Measurements from ENCODE around the gene FAM131C.
"Not testable (repeated sequence)": the region's sequence is repeated elsewhere in the genome, so short reads cannot be mapped to it uniquely, and the experiment has no call there.

FAM131C gene

DNA sequence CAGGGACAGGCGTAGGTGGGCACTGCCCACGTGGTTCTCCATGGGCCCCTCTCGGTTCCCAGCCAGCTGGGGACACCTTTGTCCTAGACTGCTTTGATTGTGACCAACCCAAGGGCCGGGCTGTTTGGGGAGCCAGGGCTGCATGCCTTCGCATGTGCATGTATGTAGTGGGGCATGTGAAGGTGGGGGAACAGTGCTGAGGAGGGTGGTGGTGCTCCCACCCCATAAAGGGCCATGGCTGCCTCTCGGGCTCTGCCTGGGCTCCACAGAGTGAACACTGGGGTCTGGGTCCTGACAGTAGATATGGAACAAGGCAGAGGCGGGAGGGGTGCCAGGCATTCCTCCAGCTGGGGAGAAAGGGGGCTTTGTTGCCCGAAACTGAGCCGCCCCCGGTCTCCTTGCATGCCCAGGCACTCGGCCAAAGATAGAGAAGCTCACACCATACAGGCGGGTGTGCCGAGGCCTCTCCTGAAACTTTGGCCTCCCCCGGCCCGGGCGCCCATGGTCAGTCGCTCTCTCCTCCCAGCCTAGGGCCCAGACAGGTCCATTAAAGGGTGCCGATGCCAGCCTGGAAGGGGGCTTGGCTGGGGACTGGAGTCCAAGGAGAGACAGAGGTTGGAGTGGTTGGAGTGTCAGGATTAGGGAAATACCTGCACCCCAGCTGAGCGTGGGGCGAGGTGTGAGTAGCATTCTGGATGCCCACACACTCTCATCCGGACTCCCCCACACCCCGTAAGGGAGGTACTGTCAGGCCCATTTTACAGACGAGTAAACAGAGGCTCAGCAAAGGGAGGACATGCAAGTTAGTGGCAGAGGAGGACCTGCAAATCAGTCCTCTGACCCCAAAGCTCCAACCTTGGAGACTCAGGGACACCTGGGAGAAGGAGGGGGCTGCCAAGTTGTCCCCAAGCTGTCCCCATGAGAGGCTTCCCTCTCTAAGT, 41.3 kb upstream of the FAM131C start:
- no peak for DNase-seq (ENCODE audit: low read depth)
- H3K4me3 ChIP-seq (ENCODE audit: low read length), result no peak overlapping the region
- TF ChIP-seq CTCF (IDR thresholded peaks at IDR 0.05; ENCODE audit: insufficient read depth, low read depth, low read length, missing control alignments), result no peak

DNA sequence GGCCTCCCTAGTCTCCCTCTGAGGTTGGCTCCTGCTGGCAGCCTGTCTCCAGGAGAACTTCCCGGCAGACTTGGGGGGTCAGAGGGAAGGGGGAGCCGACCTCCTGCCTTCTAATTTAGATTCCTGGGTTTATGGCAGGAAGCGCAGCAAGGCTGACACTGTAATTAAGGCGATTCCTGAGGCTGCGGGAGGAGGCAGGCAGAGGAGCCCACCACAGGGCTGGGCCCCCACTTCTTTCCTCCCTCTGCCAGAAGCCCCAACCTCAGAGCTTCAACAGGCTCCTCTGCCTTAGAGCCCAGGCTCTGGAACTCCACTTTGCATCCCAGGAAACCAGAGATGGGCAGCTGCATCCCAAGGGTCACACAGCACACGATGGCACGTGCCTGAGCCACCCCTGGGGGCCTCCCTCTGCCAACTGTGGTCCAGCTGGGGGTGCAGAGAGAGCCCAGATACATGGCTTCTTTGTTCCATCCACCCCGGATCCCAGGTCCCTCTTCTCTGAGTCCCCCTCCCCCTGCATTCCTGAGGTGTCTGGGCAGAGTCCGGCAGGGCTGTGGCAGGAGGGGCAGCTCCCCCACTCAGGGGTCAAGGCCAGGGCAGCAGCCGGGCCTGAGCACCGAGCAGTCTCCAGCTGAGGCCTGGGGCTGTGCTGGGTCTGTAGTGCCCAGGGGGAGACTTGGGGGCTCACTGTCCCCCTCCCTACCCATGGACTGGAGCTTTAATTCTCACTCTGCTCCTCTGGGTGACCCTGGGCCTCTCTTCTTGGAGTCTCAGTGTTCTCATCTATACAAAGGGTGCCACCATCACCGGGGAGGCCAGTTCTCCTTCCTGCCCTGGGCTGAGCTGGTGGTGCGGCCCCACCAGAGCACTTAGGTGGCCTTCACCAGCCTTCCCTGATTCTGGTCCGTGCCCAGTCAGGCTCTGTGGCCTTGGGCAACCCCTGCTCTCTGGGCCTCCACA, 39.4 kb upstream of the FAM131C start:
- DNase-seq (ENCODE audit: low read depth), result no peak
- TF ChIP-seq CTCF (IDR thresholded peaks at IDR 0.05; ENCODE audit: insufficient read depth, low read depth, low read length, missing control alignments), result no peak
- H3K4me3 ChIP-seq (ENCODE audit: low read length), result no peak overlapping the region

- no peak for TF ChIP-seq CTCF (IDR thresholded peaks at IDR 0.05; ENCODE audit: insufficient read depth, low read depth, low read length, missing control alignments)
- no peak for DNase-seq (ENCODE audit: low read depth)
- H3K4me3 ChIP-seq (ENCODE audit: low read length), result no peak overlapping the region
Measured at GRCh38 chr1:16111771-16112595, 38.5 kb upstream of the FAM131C start.

GRCh38 chr1:16110884-16111283, 37.4 kb upstream of the FAM131C start:
- H3K4me3 ChIP-seq (ENCODE audit: low read length), result no peak overlapping the region
- no peak for TF ChIP-seq CTCF (IDR thresholded peaks at IDR 0.05; ENCODE audit: insufficient read depth, low read depth, low read length, missing control alignments)
- no peak for DNase-seq (ENCODE audit: low read depth)

DNA sequence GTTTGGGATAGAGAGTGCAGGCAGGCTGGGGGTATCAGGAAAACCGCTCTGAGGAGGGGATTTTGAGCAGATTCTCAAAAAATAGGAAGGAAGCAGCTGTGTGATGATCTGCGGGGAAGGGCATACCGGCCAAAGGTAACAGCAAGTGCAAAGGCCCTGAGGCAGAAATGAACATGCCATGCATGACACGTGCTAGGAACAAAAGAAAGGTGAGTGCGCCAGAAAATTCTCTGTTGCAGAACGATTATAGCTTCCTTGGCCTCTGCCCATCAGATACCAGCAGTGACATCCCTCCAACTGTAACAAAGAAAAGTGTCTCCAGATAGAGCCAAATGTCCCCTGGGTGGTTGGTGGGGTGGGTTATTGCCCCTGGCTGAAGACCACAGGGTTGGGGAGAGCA, 37.0 kb upstream of the FAM131C start:
- no peak overlapping the region for H3K4me3 ChIP-seq (ENCODE audit: low read length)
- no peak for DNase-seq (ENCODE audit: low read depth)
- no peak for TF ChIP-seq CTCF (IDR thresholded peaks at IDR 0.05; ENCODE audit: insufficient read depth, low read depth, low read length, missing control alignments)

DNA sequence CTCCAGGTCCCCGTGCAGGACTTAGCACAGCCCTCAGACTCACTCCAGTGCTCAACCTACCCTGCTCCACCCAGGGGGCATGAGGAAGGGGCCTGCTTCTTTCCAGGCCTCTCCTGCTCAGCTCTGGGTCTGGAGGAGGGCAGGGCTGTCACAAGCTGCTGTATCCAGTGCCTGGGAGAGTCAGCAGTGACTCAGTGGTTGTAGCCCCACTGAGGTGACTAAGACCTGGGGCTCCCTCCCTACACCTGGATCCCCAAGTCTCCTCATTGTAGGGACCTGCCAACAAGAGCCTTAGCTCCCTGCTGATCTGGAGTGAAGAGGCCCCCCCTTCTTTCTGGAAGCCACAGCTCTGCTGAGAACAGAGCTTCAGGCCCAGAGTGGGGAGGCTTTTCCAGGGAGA, 36.1 kb upstream of the FAM131C start:
- no peak overlapping the region for H3K4me3 ChIP-seq (ENCODE audit: low read length)
- DNase-seq (ENCODE audit: low read depth), result peak; percentile 78
- no peak for TF ChIP-seq CTCF (IDR thresholded peaks at IDR 0.05; ENCODE audit: insufficient read depth, low read depth, low read length, missing control alignments)

GRCh38 chr1:16107039-16107438, 33.6 kb upstream of the FAM131C start:
- not testable (repeated sequence) for DNase-seq (ENCODE audit: low read depth); H3K4me3 ChIP-seq (ENCODE audit: low read length)
